ENCODE results near the gene PLCB3.
A peak's percentile ranks its signal among the peaks of the same experiment; 100 is the strongest.
"Not testable (repeated sequence)": the region's sequence is repeated elsewhere in the genome, so short reads cannot be mapped to it uniquely, and the experiment has no call there.

PLCB3 gene

DNA sequence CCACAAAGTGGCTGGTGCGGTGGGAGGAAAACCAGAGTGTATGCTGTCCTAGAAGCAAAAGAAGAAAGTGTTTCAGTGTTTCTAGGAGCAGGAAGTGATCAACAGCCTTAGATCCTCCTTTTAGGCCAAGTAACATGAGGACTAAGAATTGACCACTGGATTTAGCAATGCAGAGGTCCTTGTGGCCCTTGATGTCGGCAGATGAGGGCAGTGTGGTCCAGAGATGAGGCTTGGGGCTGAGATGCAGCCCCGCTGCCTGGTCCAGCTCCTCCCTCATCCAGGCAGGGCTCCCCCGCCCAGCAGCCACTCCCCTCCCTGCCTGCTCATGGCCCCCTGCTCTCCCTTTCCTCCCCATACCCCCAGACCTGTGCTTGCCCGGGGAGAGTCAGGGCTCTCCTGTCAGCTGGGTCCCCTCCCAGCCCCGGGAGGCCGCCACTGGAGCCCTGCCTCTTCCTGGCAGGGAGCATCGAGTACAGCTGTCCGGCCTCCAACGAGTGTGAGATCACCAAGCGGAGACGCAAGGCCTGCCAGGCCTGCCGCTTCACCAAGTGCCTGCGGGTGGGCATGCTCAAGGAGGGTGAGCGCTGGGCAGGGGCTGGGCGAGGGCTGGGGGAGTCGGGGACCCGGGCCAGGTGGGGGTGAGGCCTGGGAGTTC, 62.3 kb downstream of the PLCB3 start:
- no peak overlapping the region for H2AFZ ChIP-seq (ENCODE audit: low read depth, low read length)
- peaks cover 12% of the 10 kb centered on the region for H3K4me1 ChIP-seq (ENCODE audit: insufficient read depth, low read length)
- H3K36me3 ChIP-seq (ENCODE audit: insufficient read depth, low read length): peaks cover 12% of the 10 kb centered on the region
- H3K27me3 ChIP-seq (ENCODE audit: insufficient read depth, low read length): no peaks in the 10 kb centered on the region
- no peaks in the 10 kb centered on the region for H3K9me3 ChIP-seq (ENCODE audit: low read length)
- no peak overlapping the region for H3K4me3 ChIP-seq (ENCODE audit: low read length)

DNA sequence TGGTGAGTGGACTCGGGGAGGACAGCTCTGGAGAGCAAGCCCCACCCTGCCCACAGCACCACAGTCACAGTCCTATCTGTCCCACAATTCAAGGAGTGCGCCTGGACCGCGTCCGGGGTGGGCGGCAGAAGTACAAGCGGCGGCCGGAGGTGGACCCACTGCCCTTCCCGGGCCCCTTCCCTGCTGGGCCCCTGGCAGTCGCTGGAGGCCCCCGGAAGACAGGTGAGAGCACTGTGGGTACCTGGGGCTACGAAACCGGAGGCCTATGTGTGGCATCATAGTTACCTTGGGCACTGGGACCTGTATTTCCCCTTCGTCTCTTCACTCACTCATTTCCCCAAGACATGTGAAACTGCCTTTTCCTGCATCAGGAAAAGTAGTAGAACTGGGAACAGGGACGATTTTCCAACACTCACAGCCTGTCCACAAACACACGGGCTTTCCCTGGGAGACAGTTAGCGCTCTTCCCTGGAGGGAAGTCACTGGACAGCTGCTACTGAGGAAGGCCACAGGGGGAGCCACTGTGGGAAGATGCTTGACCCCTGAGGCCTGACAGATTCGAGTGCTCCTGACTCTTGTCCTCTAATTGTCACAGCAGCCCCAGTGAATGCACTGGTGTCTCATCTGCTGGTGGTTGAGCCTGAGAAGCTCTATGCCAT, 62.9 kb downstream of the PLCB3 start:
- peaks cover 17% of the 10 kb centered on the region for H3K4me1 ChIP-seq (ENCODE audit: insufficient read depth, low read length)
- H3K4me3 ChIP-seq (ENCODE audit: low read length): no peak overlapping the region

DNA sequence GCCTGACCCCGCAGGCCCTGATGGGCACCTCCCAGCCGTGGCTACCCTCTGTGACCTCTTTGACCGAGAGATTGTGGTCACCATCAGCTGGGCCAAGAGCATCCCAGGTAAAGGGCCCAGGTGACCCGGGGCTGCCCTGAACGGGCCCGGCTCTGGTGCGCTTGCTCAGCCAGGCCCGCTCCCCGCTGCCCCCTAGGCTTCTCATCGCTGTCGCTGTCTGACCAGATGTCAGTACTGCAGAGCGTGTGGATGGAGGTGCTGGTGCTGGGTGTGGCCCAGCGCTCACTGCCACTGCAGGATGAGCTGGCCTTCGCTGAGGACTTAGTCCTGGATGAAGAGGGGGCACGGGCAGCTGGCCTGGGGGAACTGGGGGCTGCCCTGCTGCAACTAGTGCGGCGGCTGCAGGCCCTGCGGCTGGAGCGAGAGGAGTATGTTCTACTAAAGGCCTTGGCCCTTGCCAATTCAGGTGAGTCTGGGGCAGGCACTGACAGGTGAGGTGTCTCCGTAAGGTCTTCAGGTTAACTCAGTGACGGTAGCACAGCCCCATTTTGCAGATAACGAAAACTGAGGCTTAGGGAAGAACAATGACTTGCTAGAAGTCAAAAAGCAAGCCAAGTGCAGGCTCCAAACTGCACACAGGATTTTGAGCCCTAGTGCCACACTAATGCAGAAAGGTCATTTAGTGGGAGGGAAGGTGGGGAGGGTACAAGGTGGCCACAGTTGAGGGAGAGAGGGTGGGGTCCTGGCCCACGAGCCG, 63.7 kb downstream of the PLCB3 start:
- no peaks in the 10 kb centered on the region for H3K9me3 ChIP-seq (ENCODE audit: low read length)
- no peaks in the 10 kb centered on the region for H3K27me3 ChIP-seq (ENCODE audit: insufficient read depth, low read length)
- H3K36me3 ChIP-seq (ENCODE audit: insufficient read depth, low read length): peaks cover 12% of the 10 kb centered on the region
- H3K4me1 ChIP-seq (ENCODE audit: insufficient read depth, low read length): peaks cover 18% of the 10 kb centered on the region
- no peak overlapping the region for H3K4me3 ChIP-seq (ENCODE audit: low read length)
- no peak overlapping the region for H2AFZ ChIP-seq (ENCODE audit: low read depth, low read length)

More for the DNA sequence above, 62.9 kb downstream of the PLCB3 start:
- Histone ChIP-seq H3K9me3 (ENCODE audit: low read length) (no peaks in the 10 kb centered on the region), H2AFZ (ENCODE audit: low read depth, low read length) (no peak overlapping the region), H3K36me3 (ENCODE audit: insufficient read depth, low read length) (peaks cover 12% of the 10 kb centered on the region), H3K27me3 (ENCODE audit: insufficient read depth, low read length) (no peaks in the 10 kb centered on the region)

DNA sequence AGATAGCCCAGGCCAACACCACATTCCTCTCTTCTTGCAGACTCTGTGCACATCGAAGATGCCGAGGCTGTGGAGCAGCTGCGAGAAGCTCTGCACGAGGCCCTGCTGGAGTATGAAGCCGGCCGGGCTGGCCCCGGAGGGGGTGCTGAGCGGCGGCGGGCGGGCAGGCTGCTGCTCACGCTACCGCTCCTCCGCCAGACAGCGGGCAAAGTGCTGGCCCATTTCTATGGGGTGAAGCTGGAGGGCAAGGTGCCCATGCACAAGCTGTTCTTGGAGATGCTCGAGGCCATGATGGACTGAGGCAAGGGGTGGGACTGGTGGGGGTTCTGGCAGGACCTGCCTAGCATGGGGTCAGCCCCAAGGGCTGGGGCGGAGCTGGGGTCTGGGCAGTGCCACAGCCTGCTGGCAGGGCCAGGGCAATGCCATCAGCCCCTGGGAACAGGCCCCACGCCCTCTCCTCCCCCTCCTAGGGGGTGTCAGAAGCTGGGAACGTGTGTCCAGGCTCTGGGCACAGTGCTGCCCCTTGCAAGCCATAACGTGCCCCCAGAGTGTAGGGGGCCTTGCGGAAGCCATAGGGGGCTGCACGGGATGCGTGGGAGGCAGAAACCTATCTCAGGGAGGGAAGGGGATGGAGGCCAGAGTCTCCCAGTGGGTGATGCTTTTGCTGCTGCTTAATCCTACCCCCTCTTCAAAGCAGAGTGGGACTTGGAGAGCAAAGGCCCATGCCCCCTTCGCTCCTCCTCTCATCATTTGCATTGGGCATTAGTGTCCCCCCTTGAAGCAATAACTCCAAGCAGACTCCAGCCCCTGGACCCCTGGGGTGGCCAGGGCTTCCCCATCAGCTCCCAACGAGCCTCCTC, 64.6 kb downstream of the PLCB3 start:
- H3K4me3 ChIP-seq (ENCODE audit: low read length); H3K27me3 ChIP-seq (ENCODE audit: insufficient read depth, low read length); H2AFZ ChIP-seq (ENCODE audit: low read depth, low read length); H3K9me3 ChIP-seq (ENCODE audit: low read length): not testable (repeated sequence)
- Histone ChIP-seq H3K36me3 (ENCODE audit: insufficient read depth, low read length) (peaks cover 12% of the 10 kb centered on the region), H3K4me1 (ENCODE audit: insufficient read depth, low read length) (peaks cover 18% of the 10 kb centered on the region)

DNA sequence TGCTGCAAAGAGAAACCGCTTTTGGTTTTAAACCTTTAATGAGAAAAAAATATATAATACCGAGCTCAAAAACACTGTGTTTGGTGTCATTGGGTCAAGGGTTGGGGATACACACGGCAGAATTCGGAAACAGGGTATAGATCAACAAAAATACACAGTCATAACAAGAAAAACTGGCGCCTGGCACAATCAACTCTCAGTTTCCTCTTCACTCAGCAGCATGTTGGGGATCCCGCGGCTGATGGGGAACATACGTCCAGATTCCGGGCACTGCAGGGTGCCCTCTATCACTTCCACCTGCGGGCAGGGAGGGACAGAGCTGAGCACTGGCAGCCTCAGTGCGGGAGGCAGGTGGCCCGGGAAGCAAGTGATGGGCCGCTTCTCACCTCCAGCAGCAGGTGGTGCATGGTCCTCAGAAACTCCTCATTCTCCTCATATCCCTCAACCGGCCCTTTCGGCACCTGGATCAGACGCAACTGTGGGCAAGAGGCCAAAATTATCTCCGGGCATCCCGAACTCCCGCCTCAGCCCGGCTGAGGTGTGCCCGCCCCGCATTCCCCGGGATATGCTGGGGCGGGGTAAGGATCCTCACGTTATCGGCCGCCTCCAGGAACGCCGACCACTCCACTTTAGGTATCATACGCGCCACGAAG, 65.5 kb downstream of the PLCB3 start:
- Histone ChIP-seq H3K36me3 (ENCODE audit: insufficient read depth, low read length) (peaks cover 14% of the 10 kb centered on the region), H3K4me1 (ENCODE audit: insufficient read depth, low read length) (peaks cover 18% of the 10 kb centered on the region), H2AFZ (ENCODE audit: low read depth, low read length) (no peak overlapping the region), H3K27me3 (ENCODE audit: insufficient read depth, low read length) (no peaks in the 10 kb centered on the region), H3K4me3 (ENCODE audit: low read length) (peak overlapping the region; percentile 63), H3K9me3 (ENCODE audit: low read length) (no peaks in the 10 kb centered on the region)

DNA sequence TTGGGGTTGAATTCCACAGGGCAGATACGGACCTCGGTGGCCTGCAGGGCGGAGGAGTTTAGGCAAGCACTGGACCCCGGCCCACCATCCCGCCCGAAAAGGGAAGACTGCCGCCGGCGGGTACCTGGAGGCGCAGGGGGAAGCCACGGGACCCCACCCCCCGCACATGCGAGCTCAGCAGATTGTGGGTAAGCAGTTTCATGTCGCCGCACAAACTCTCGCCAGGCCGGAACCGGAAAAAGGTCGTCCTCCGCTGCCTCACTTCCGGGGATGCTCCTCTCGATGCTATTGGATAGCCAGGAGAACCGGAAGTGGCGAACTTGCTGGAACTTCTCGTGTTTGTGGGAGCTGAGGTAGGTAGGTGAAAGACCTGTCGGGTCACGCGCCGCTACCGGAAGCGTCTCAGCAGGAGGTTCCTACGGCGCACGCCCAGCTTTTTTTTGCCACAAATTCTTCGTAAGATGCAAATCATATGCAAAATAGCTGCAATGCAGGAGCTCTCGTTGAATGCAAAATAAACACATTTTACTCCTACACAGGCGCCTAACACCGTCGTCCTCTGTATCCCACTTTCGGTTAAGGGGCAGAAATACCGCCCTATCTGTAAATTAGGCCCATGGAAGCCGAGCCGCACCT, 66.1 kb downstream of the PLCB3 start, which contains the start of gene TRMT112:
TSS of gene TRMT112 (minus strand) at position 235 of the 636 bp plus-strand sequence. CDS start at position 202, 33 bp downstream.
- peak within 1 kb of the TSS; percentile 63 for H3K4me3 ChIP-seq (ENCODE audit: low read length)
- peaks cover 18% of the 10 kb centered on the region for H3K4me1 ChIP-seq (ENCODE audit: insufficient read depth, low read length)
- peaks cover 14% of the 10 kb centered on the region for H3K36me3 ChIP-seq (ENCODE audit: insufficient read depth, low read length)
- H3K27me3 ChIP-seq (ENCODE audit: insufficient read depth, low read length): no peaks in the 10 kb centered on the region
- peak within 1 kb of the TSS; percentile 38 for H2AFZ ChIP-seq (ENCODE audit: low read depth, low read length)
- H3K9me3 ChIP-seq (ENCODE audit: low read length): no peaks in the 10 kb centered on the region

DNA sequence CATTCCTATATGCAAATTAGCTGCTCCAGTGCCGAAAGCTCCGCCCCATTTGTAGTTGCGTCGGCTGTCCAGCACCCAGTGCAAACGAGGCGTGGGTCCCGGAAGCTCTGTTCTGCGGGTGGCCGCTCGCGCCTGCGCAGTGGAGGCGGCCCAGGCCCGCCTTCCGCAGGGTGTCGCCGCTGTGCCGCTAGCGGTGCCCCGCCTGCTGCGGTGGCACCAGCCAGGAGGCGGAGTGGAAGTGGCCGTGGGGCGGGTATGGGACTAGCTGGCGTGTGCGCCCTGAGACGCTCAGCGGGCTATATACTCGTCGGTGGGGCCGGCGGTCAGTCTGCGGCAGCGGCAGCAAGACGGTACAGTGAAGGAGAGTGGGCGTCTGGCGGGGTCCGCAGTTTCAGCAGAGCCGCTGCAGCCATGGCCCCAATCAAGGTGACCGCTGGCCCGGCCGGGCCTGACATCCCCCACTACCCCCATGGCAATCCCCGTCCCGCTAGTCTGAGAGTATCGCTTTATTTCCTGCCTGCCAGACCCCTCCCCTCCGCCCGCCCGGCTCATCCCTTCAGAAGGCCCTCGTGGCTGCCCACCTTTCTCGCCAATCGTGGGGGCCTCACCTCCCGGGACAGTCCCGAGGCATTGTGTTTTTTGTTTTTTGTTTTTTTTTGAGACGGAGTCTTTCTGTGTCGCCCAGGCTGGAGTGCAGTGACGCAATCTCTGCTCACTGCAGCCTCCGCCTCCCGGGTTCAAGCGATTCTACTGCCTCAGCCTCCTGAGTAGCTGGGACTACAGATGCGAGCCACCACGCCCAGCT, 66.8 kb downstream of the PLCB3 start, which contains the start of gene PRDX5:
TSS of gene PRDX5 (plus strand) at position 161 of the 805 bp plus-strand sequence. CDS start at position 256, 95 bp downstream.
- Histone ChIP-seq H3K27me3 (ENCODE audit: insufficient read depth, low read length) (no peaks in the 10 kb centered on the region), H3K4me3 (ENCODE audit: low read length) (peak within 1 kb of the TSS; percentile 63), H3K36me3 (ENCODE audit: insufficient read depth, low read length) (peaks cover 14% of the 10 kb centered on the region), H3K4me1 (ENCODE audit: insufficient read depth, low read length) (peaks cover 18% of the 10 kb centered on the region), H2AFZ (ENCODE audit: low read depth, low read length) (peak within 1 kb of the TSS; percentile 38), H3K9me3 (ENCODE audit: low read length) (no peaks in the 10 kb centered on the region)

Data from neuron (in vitro differentiated cells).